PC-3 (cell line): Measurements from ENCODE around the gene CHSY1.

Experiments
- CTCF ChIP-seq: fragments of 300-600 bp; sonication (generic); conservative IDR thresholded peaks from 2 replicates; pipeline ENCODE4 v1.5.1; 2017; ENCODE audit warnings: antibody characterized with exemption, low read depth, mild to moderate bottlenecking, low read length
- EZH2 ChIP-seq: fragments of 300-600 bp; sonication (generic); IDR thresholded peaks from one replicate; pipeline ENCODE4 v1.6.1; 2017; ENCODE audit warnings: antibody characterized with exemption, mild to moderate bottlenecking, low read length; ENCODE audit not compliant: unreplicated experiment
- EZH2phosphoT487 ChIP-seq: fragments of 300-600 bp; sonication (generic); IDR thresholded peaks from 2 replicates; pipeline ENCODE4 v1.6.1; 2018; ENCODE audit warnings: mild to moderate bottlenecking, antibody characterized with exemption, low read length, borderline replicate concordance

GRCh38 chr15:101139986-101140696 lies 111.7 kb downstream of the CHSY1 start:
- TF ChIP-seq CTCF (no peak), EZH2 (no peak), EZH2phosphoT487 (no peak)
